ENCODE data around the gene SLC4A1AP. TPM values are rescaled to one million over a fixed set of nuclear protein-coding genes. Genes with fewer than 3 reads are reported as not detected.

SLC4A1AP gene
- total RNA-seq, 1 donor from 2014 or later = 24.7 TPM

DNA sequence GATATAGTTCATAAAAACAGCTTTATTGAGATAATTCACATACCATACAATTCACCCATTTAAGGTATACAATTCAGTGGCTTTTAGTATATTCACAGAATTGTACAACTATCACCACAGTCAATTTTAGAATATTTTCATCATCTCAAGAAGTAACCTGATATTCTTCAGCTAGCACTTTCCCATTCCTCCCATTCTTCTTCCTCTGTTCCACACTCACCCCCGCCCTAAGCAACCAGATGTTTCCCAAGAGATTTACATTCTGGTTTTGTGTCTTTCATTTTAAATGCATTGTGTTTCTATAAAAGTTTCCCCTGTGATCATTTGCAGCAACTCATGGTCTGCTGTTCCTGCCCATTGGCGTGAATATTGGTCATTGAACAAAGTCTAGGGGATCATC, 29.4 kb upstream of the SLC4A1AP start:
- Mint-ChIP-seq H3K4me3 (ENCODE audit: unreplicated experiment) (no peak overlapping the region), H3K9me3 (ENCODE audit: unreplicated experiment) (no peaks in the 10 kb centered on the region), H3K27me3 (ENCODE audit: unreplicated experiment) (no peaks in the 10 kb centered on the region), H3K4me1 (ENCODE audit: low read depth, unreplicated experiment) (peaks cover 3% of the 10 kb centered on the region), H3K27ac (ENCODE audit: unreplicated experiment) (no peak overlapping the region), H3K36me3 (ENCODE audit: unreplicated experiment) (no peaks in the 10 kb centered on the region)
- DNase-seq = no peak
- no peak for TF ChIP-seq CTCF (IDR thresholded peaks at IDR 0.05; ENCODE audit: partially characterized antibody, unreplicated experiment)

DNA sequence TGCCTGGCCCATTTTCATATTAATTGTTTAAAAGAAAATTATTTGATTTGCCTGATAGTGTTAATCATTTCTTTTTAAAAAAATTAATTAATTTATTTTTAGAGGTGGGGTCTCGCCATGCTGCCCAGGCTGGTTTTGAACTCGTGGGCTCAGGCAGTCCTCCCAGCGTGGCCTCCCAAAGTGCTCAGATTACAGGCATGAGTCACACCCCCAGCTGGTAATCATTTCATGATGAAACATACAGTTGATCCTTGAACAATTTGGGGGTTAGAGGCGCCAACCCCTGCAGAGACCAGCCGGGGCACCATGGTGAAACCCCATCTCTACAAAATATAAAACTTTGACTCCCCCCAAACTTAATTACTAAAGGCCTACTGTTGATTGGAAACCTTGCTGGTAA, 26.9 kb upstream of the SLC4A1AP start:
- no peak overlapping the region for H3K27ac Mint-ChIP-seq (ENCODE audit: unreplicated experiment)

DNA sequence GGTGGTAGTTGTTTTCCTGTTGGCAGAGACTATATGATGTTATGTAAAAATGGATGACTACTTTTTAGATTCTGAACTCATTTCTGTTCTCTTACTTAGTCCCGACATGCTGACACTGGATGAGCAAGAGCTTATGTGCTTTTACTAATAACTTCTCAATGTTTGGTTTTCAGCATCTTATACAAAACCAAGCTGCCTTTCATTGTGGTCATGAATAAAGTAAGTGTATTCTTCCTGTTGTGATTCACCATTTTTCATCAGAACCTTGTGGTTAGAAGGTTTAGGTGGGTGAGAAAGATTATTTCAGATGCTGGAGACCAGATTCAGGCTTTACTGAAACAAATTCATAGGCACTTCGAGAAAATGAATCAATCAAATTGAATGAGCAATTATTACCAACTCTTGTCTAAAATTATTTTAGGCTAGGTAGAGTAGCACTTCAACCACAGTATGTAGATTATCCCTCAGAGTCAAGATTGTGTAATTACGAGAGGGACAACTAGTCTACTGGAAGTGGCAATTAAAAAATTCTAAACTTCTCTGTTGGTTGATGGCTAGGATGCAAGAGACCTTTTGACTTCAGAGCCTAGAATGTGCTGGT, 25.6 kb upstream of the SLC4A1AP start:
- Mint-ChIP-seq H3K9me3 (ENCODE audit: unreplicated experiment) (no peaks in the 10 kb centered on the region), H3K4me3 (ENCODE audit: unreplicated experiment) (no peak overlapping the region), H3K36me3 (ENCODE audit: unreplicated experiment) (no peaks in the 10 kb centered on the region), H3K4me1 (ENCODE audit: low read depth, unreplicated experiment) (no peaks in the 10 kb centered on the region), H3K27me3 (ENCODE audit: unreplicated experiment) (no peaks in the 10 kb centered on the region), H3K27ac (ENCODE audit: unreplicated experiment) (no peak overlapping the region)
- no peak for DNase-seq
- no peak for TF ChIP-seq CTCF (IDR thresholded peaks at IDR 0.05; ENCODE audit: partially characterized antibody, unreplicated experiment)

More for the DNA sequence above, 26.9 kb upstream of the SLC4A1AP start:
- Mint-ChIP-seq H3K36me3 (ENCODE audit: unreplicated experiment) (no peaks in the 10 kb centered on the region), H3K4me3 (ENCODE audit: unreplicated experiment) (no peak overlapping the region), H3K4me1 (ENCODE audit: low read depth, unreplicated experiment) (no peaks in the 10 kb centered on the region), H3K9me3 (ENCODE audit: unreplicated experiment) (no peaks in the 10 kb centered on the region), H3K27me3 (ENCODE audit: unreplicated experiment) (no peaks in the 10 kb centered on the region)
- no peak for DNase-seq
- TF ChIP-seq CTCF (IDR thresholded peaks at IDR 0.05; ENCODE audit: partially characterized antibody, unreplicated experiment) = no peak

DNA sequence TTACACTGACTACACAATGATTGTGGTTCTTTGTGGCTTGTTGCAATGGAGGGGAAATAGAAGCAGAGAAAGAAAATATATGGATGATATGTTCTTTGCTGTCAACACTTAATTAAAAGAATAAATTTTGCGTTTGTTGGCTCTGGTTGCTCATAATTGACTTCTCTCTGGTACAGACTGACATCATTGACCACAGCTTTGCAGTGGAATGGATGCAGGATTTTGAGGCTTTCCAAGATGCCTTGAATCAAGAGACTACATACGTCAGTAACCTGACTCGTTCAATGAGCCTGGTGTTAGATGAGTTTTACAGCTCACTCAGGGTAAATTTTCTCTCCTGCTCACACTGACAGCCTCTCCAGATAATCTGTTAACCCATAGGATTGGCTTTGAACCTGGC, 25.0 kb upstream of the SLC4A1AP start:
- no peak for TF ChIP-seq CTCF (IDR thresholded peaks at IDR 0.05; ENCODE audit: partially characterized antibody, unreplicated experiment)
- Mint-ChIP-seq H3K27me3 (ENCODE audit: unreplicated experiment) (no peaks in the 10 kb centered on the region), H3K4me3 (ENCODE audit: unreplicated experiment) (no peak overlapping the region), H3K27ac (ENCODE audit: unreplicated experiment) (no peak overlapping the region), H3K36me3 (ENCODE audit: unreplicated experiment) (no peaks in the 10 kb centered on the region), H3K4me1 (ENCODE audit: low read depth, unreplicated experiment) (no peaks in the 10 kb centered on the region), H3K9me3 (ENCODE audit: unreplicated experiment) (no peaks in the 10 kb centered on the region)
- no peak for DNase-seq

DNA sequence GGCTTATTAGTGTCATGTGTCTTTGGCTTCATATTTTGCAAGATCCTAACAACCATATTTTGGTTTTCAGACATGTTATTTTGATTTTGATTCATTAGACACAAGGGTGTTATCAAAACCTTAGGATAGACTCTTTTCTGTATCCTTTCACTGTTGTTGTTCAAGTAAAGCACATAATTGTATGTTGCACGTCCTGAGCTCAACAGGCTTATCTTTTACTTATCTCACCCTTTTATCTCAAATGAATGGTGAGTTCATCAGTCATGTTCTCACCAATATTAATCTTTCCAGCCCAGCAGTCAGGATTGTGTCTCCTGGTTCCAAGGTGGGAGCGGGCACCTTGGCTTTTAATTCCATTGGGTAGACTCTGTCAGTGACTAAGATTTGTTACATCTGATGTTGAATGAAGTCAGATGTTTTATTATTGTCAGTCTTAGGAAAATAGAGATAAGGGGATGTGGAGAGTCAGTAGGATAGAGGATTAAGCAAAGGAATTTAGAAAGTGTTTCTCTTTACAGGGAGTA, 22.9 kb upstream of the SLC4A1AP start:
- Mint-ChIP-seq H3K4me3 (ENCODE audit: unreplicated experiment) (no peak overlapping the region), H3K36me3 (ENCODE audit: unreplicated experiment) (no peaks in the 10 kb centered on the region)

More for the DNA sequence above, 22.9 kb upstream of the SLC4A1AP start:
- Mint-ChIP-seq H3K27me3 (ENCODE audit: unreplicated experiment) (no peaks in the 10 kb centered on the region), H3K27ac (ENCODE audit: unreplicated experiment) (no peak overlapping the region), H3K9me3 (ENCODE audit: unreplicated experiment) (no peaks in the 10 kb centered on the region), H3K4me1 (ENCODE audit: low read depth, unreplicated experiment) (no peaks in the 10 kb centered on the region)
- no peak for DNase-seq
- no peak for TF ChIP-seq CTCF (IDR thresholded peaks at IDR 0.05; ENCODE audit: partially characterized antibody, unreplicated experiment)
